CD4-positive, alpha-beta T cell (primary cell): Measurements from ENCODE around the gene KITLG. TPM values are rescaled to one million over a fixed set of nuclear protein-coding genes. Genes with fewer than 3 reads are reported as not detected.

Source experiments
- ATAC-seq: fragments of 200-7000 bp; cut with Tn5 transposase; one replicate; pipeline ENCODE4 v1.10.0; 2022; ENCODE audit warnings: mild to moderate bottlenecking; ENCODE audit not compliant: poor library complexity
- CTCF ChIA-PET: fragments of 350-600 bp; sonication (Branson Sonifier 250); formaldehyde crosslinking; loops from one replicate; lab custom pipeline; 2021; ENCODE audit warnings: antibody characterized with exemption, inconsistent platforms; lab: Charles Lee
- POLR2A ChIA-PET: fragments of 350-600 bp; sonication (Branson Sonifier 250); formaldehyde crosslinking; loops from one replicate; lab custom pipeline; 2021; ENCODE audit warnings: antibody characterized with exemption, inconsistent platforms; lab: Charles Lee
- DNase-seq, 14 experiments: peaks; one replicate each; pipeline ENCODE4 v3.0.0-alpha.2; 2013 to 2020; ENCODE audit warnings: mixed read lengths in 2 of 14
- H3K27ac ChIP-seq, 2 donors: one replicate each; pipeline versions ENCODE4 v1.5.1 to v1.7.0; 2013; ENCODE audit warnings: low read length in 2 of 2, low read depth in 1 of 2, mild to moderate bottlenecking in 1 of 2
- H3K27me3 ChIP-seq, 2 experiments: 1 replicate in 1 of 2; 2 replicates in 1 of 2; pipeline versions ENCODE4 v1.6.1 to v1.7.0; 2013; ENCODE audit warnings: low read length in 2 of 2, control low read depth in 1 of 2, mild to moderate bottlenecking in 1 of 2, moderate library complexity in 1 of 2; ENCODE audit not compliant: insufficient read depth in 2 of 2, control insufficient read depth in 1 of 2
- H3K36me3 ChIP-seq: one replicate; pipeline ENCODE4 v1.6.1; 2013; ENCODE audit warnings: low read length, control low read depth; ENCODE audit not compliant: insufficient read depth
- H3K4me1 ChIP-seq: one replicate; pipeline ENCODE4 v1.6.1; 2013; ENCODE audit warnings: low read length, control low read depth; ENCODE audit not compliant: insufficient read depth
- H3K4me3 ChIP-seq: one replicate; pipeline ENCODE4 v1.5.1; 2013; ENCODE audit warnings: mild to moderate bottlenecking, low read length, moderate library complexity
- H3K9me3 ChIP-seq, 2 experiments: 1 replicate in 1 of 2; 2 replicates in 1 of 2; pipeline versions ENCODE4 v1.6.1 to v1.7.0; 2013; ENCODE audit warnings: low read length in 2 of 2, mild to moderate bottlenecking in 2 of 2, control low read depth in 1 of 2, moderate library complexity in 1 of 2; ENCODE audit not compliant: control insufficient read depth in 1 of 2, insufficient read depth in 1 of 2
- H3K27ac Mint-ChIP-seq: one replicate; pipeline ENCODE4 v1.8.0; 2020; ENCODE audit warnings: mixed read lengths
- H3K27me3 Mint-ChIP-seq: one replicate; pipeline ENCODE4 v1.8.0; 2021; ENCODE audit warnings: mixed read lengths
- H3K36me3 Mint-ChIP-seq: one replicate; pipeline ENCODE4 v1.8.0; 2021; ENCODE audit warnings: low read depth, mixed read lengths
- H3K4me1 Mint-ChIP-seq: one replicate; pipeline ENCODE4 v1.8.0; 2021; ENCODE audit warnings: low read depth, mixed read lengths
- H3K4me3 Mint-ChIP-seq: one replicate; pipeline ENCODE4 v1.8.0; 2020; ENCODE audit warnings: mild to moderate bottlenecking, mixed read lengths
- H3K9me3 Mint-ChIP-seq: one replicate; pipeline ENCODE4 v1.8.0; 2020; ENCODE audit warnings: mixed read lengths
- CTCF ChIP-seq: fragments of 200-600 bp; IDR thresholded peaks from one replicate; pipeline ENCODE4 v1.8.0; 2022; ENCODE audit warnings: antibody characterized with exemption, mild to moderate bottlenecking
- intact Hi-C, 2 experiments: fragments of 100-400 bp; cut with DNase I in 1 of 2; cut with micrococcal nuclease in 1 of 2; formaldehyde crosslinking; loops; one replicate each; pipeline versions ENCODE4 v1.15.1 to v1.9.0; 2023 to 2025; cut with DNase I, micrococcal nuclease
- total RNA-seq, 174 experiments: library from RNA in 2 of 174; stranded (reverse) in 2 of 174; gene quantifications; one replicate each; pipeline ENCODE4 v1.2.3 and lab custom pipeline; 2021 to 2026

Gene KITLG
- total RNA-seq, 2 experiments from 2014 or later, result not detected

- H3K27me3 ChIP-seq, result no peaks in the 10 kb centered on the region
- TF ChIP-seq CTCF, result no peak
- Mint-ChIP-seq H3K4me3 (no peak overlapping the region), H3K27me3 (no peaks in the 10 kb centered on the region), H3K4me1 (no peaks in the 10 kb centered on the region), H3K36me3 (no peaks in the 10 kb centered on the region), H3K9me3 (peaks cover 10% of the 10 kb centered on the region), H3K27ac (no peak overlapping the region)
- H3K4me1 ChIP-seq, result no peaks in the 10 kb centered on the region
- ChIA-PET CTCF (no interaction called here), POLR2A (no interaction called here)
- intact Hi-C loops, result no loop called here
- peaks cover 8 to 9% of the 10 kb centered on the region in 2 experiments for H3K9me3 ChIP-seq
- H3K4me3 ChIP-seq, result no peak overlapping the region
- H3K36me3 ChIP-seq, result no peaks in the 10 kb centered on the region
- ATAC-seq, result no peak
- DNase-seq, result no peak
- H3K27ac ChIP-seq, result no peak overlapping the region
Observed at GRCh38 chr12:88590851-88591250, 10.6 kb upstream of the KITLG start.

GRCh38 chr12:88585077-88585476 is 4.8 kb upstream of the KITLG start:
- peaks cover 22% of the 10 kb centered on the region for H3K27me3 Mint-ChIP-seq
- H3K9me3 Mint-ChIP-seq, result peaks cover 9% of the 10 kb centered on the region
- DNase-seq (no peak), ATAC-seq (no peak)
- no peak overlapping the region for H3K4me3 Mint-ChIP-seq
- ChIA-PET CTCF (no interaction called here), POLR2A (no interaction called here)
- no peak overlapping the region for H3K27ac Mint-ChIP-seq
- intact Hi-C loops, result no loop called here
- H3K36me3 Mint-ChIP-seq, result no peaks in the 10 kb centered on the region
- TF ChIP-seq CTCF, result no peak
- peaks cover 1% of the 10 kb centered on the region for H3K4me1 Mint-ChIP-seq
- Histone ChIP-seq H3K36me3 (no peaks in the 10 kb centered on the region), H3K27ac (no peak overlapping the region), H3K4me1 (peaks cover 6% of the 10 kb centered on the region), H3K4me3 (no peak overlapping the region), H3K9me3 (peaks cover 8 to 16% of the 10 kb centered on the region in 2 experiments), H3K27me3 (peaks cover 7 to 11% of the 10 kb centered on the region in 2 experiments)

- no peak for ATAC-seq
- peaks cover 20% of the 10 kb centered on the region in 2 experiments for H3K27me3 ChIP-seq
- DNase-seq, result no peak
- H3K36me3 ChIP-seq, result no peaks in the 10 kb centered on the region
- CTCF ChIA-PET, result no interaction called here
- peaks cover 13% of the 10 kb centered on the region for H3K4me1 ChIP-seq
- no peak overlapping the region for H3K27ac Mint-ChIP-seq
- peaks cover 55% of the 10 kb centered on the region for H3K27me3 Mint-ChIP-seq
- H3K4me3 ChIP-seq, result peak overlapping the region; percentile 6
- POLR2A ChIA-PET, result no interaction called here
- no peaks in the 10 kb centered on the region for H3K9me3 Mint-ChIP-seq
- H3K27ac ChIP-seq, result no peak overlapping the region
- no peaks in the 10 kb centered on the region for H3K36me3 Mint-ChIP-seq
- no peak for TF ChIP-seq CTCF
- H3K9me3 ChIP-seq, result peaks cover 0 to 13% of the 10 kb centered on the region in 2 experiments
- H3K4me1 Mint-ChIP-seq, result peaks cover 4% of the 10 kb centered on the region
- no peak overlapping the region for H3K4me3 Mint-ChIP-seq
- intact Hi-C loops, result no loop called here
Observed at GRCh38 chr12:88579601-88580050, 645 bp downstream of the KITLG start.
